ENCODE data around the gene SYNJ1.
A peak's percentile ranks its signal among the peaks of the same experiment; 100 is the strongest.
"Not testable (repeated sequence)": the region's sequence is repeated elsewhere in the genome, so short reads cannot be mapped to it uniquely, and the experiment has no call there.

SYNJ1 gene

GRCh38 chr21:32733990-32734613, 6.3 kb upstream of the SYNJ1 start:
- DNase-seq (ENCODE audit: low spot score): no peak

- DNase-seq (ENCODE audit: low spot score): no peak
Measured at GRCh38 chr21:32733356-32733755, 5.5 kb upstream of the SYNJ1 start.

- DNase-seq (ENCODE audit: low spot score): no peak
Measured at GRCh38 chr21:32732544-32732943, 4.7 kb upstream of the SYNJ1 start.

GRCh38 chr21:32728848-32729247, 1.0 kb upstream of the SYNJ1 start:
- DNase-seq (ENCODE audit: low spot score): no peak

- no peak for DNase-seq (ENCODE audit: low spot score)
Measured at GRCh38 chr21:32728456-32728839, 635 bp upstream of the SYNJ1 start.

- DNase-seq (ENCODE audit: low spot score): peak; percentile 62
Measured at GRCh38 chr21:32726839-32727686, 750 bp downstream of the SYNJ1 start.

GRCh38 chr21:32719085-32719484, 8.7 kb downstream of the SYNJ1 start:
- no peak for DNase-seq (ENCODE audit: low spot score)

GRCh38 chr21:32717851-32718316, 9.9 kb downstream of the SYNJ1 start:
- no peak for DNase-seq (ENCODE audit: low spot score)

GRCh38 chr21:32716486-32716885, 11.3 kb downstream of the SYNJ1 start:
- DNase-seq (ENCODE audit: low spot score): no peak

- no peak for DNase-seq (ENCODE audit: low spot score)
Measured at GRCh38 chr21:32713726-32714125, 14.1 kb downstream of the SYNJ1 start.

- DNase-seq (ENCODE audit: low spot score): no peak
Measured at GRCh38 chr21:32712641-32713040, 15.2 kb downstream of the SYNJ1 start.

GRCh38 chr21:32712043-32712442, 15.8 kb downstream of the SYNJ1 start:
- no peak for DNase-seq (ENCODE audit: low spot score)

GRCh38 chr21:32710987-32711386, 16.8 kb downstream of the SYNJ1 start:
- DNase-seq (ENCODE audit: low spot score): no peak

GRCh38 chr21:32710069-32710784, 17.6 kb downstream of the SYNJ1 start:
- no peak for DNase-seq (ENCODE audit: low spot score)

GRCh38 chr21:32708069-32708468, 19.7 kb downstream of the SYNJ1 start:
- no peak for DNase-seq (ENCODE audit: low spot score)

- no peak for DNase-seq (ENCODE audit: low spot score)
Measured at GRCh38 chr21:32705901-32706300, 21.9 kb downstream of the SYNJ1 start.

- DNase-seq (ENCODE audit: low spot score): no peak
Measured at GRCh38 chr21:32705139-32705538, 22.7 kb downstream of the SYNJ1 start.

- DNase-seq (ENCODE audit: low spot score): no peak
Measured at GRCh38 chr21:32702702-32703101, 25.1 kb downstream of the SYNJ1 start.

- no peak for DNase-seq (ENCODE audit: low spot score)
Measured at GRCh38 chr21:32698971-32699693, 28.7 kb downstream of the SYNJ1 start.

- no peak for DNase-seq (ENCODE audit: low spot score)
Measured at GRCh38 chr21:32698286-32698685, 29.5 kb downstream of the SYNJ1 start.

- not testable (repeated sequence) for DNase-seq (ENCODE audit: low spot score)
Measured at GRCh38 chr21:32695482-32695881, 32.3 kb downstream of the SYNJ1 start.

- DNase-seq (ENCODE audit: low spot score): no peak
Measured at GRCh38 chr21:32693581-32693980, 34.2 kb downstream of the SYNJ1 start.
